H9 (cell line): Measurements from ENCODE around the gene JMJD7. TPM values are rescaled to one million over a fixed set of nuclear protein-coding genes. Genes with fewer than 3 reads are reported as not detected.
A peak's percentile ranks its signal among the peaks of the same experiment; 100 is the strongest.

Source experiments
- DNase-seq: peaks from one replicate; pipeline ENCODE4 v3.0.0-alpha.2; 2017
- H2AFZ ChIP-seq: one replicate; pipeline ENCODE4 v1.6.1; 2013; ENCODE audit warnings: mild to moderate bottlenecking, low read length, control low read depth, moderate library complexity
- H2AK5ac ChIP-seq: 2 replicates; pipeline ENCODE4 v1.6.1; 2013; ENCODE audit warnings: low read length, control low read depth, mixed read lengths; ENCODE audit not compliant: insufficient read length
- H2BK120ac ChIP-seq: one replicate; pipeline ENCODE4 v1.6.1; 2013; ENCODE audit warnings: low read depth, mild to moderate bottlenecking, low read length, control low read depth, inconsistent platforms; ENCODE audit not compliant: poor library complexity, severe bottlenecking
- H2BK12ac ChIP-seq: 2 replicates; pipeline ENCODE4 v1.6.1; 2013; ENCODE audit warnings: low read length, control low read depth, mixed read lengths, low read depth; ENCODE audit not compliant: insufficient read length
- H2BK15ac ChIP-seq: 2 replicates; pipeline ENCODE4 v1.6.1; 2013; ENCODE audit warnings: low read depth, low read length, control low read depth
- H2BK20ac ChIP-seq: one replicate; pipeline ENCODE4 v1.6.1; 2013; ENCODE audit warnings: low read depth, mild to moderate bottlenecking, low read length, control low read depth, inconsistent platforms; ENCODE audit not compliant: poor library complexity, severe bottlenecking
- H2BK5ac ChIP-seq: 2 replicates; pipeline ENCODE4 v1.6.1; 2013; ENCODE audit warnings: low read length, control low read depth, mixed read lengths; ENCODE audit not compliant: insufficient read length
- H3K14ac ChIP-seq: 2 replicates; pipeline ENCODE4 v1.6.1; 2013; ENCODE audit warnings: low read length, control low read depth; ENCODE audit not compliant: insufficient read depth
- H3K18ac ChIP-seq: 2 replicates; pipeline ENCODE4 v1.6.1; 2013; ENCODE audit warnings: low read depth, mild to moderate bottlenecking, mixed read lengths, low read length, control low read depth; ENCODE audit not compliant: insufficient read length
- H3K23ac ChIP-seq: 2 replicates; pipeline ENCODE4 v1.6.1; 2013; ENCODE audit warnings: low read length, control low read depth, mixed read lengths, low read depth; ENCODE audit not compliant: insufficient read length
- H3K23me2 ChIP-seq: 2 replicates; pipeline ENCODE4 v1.6.1; 2013; ENCODE audit warnings: low read depth, mild to moderate bottlenecking, mixed read lengths, low read length, control low read depth; ENCODE audit not compliant: insufficient read length, poor library complexity, severe bottlenecking
- H3K27ac ChIP-seq: 2 replicates; pipeline ENCODE4 v1.5.1; 2013; ENCODE audit warnings: low read length, control low read depth, mixed read lengths, low read depth; ENCODE audit not compliant: insufficient read length
- H3K27me3 ChIP-seq: 2 replicates; pipeline ENCODE4 v1.6.1; 2013; ENCODE audit warnings: low read length, control low read depth, inconsistent platforms; ENCODE audit not compliant: insufficient read depth
- H3K4ac ChIP-seq: 2 replicates; pipeline ENCODE4 v1.6.1; 2013; ENCODE audit warnings: low read depth, mild to moderate bottlenecking, control low read depth, inconsistent platforms, low read length, moderate library complexity
- H3K4me1 ChIP-seq: 2 replicates; pipeline ENCODE4 v1.6.1; 2013; ENCODE audit warnings: low read length, control low read depth, inconsistent platforms; ENCODE audit not compliant: insufficient read depth
- H3K4me2 ChIP-seq: 2 replicates; pipeline ENCODE4 v1.6.1; 2013; ENCODE audit warnings: low read length, control low read depth, mixed read lengths; ENCODE audit not compliant: insufficient read length, insufficient read depth
- H3K56ac ChIP-seq: 2 replicates; pipeline ENCODE4 v1.6.1; 2013; ENCODE audit warnings: low read depth, mild to moderate bottlenecking, mixed read lengths, low read length, control low read depth; ENCODE audit not compliant: insufficient read length
- H3K79me1 ChIP-seq: 2 replicates; pipeline ENCODE4 v1.6.1; 2013; ENCODE audit warnings: low read depth, mild to moderate bottlenecking, moderate library complexity, low read length, control low read depth, inconsistent platforms; ENCODE audit not compliant: insufficient read depth, poor library complexity, severe bottlenecking
- H3K79me2 ChIP-seq: 2 replicates; pipeline ENCODE4 v1.6.1; 2013; ENCODE audit warnings: low read length, control low read depth, inconsistent platforms; ENCODE audit not compliant: insufficient read depth
- H3K9ac ChIP-seq: 2 replicates; pipeline ENCODE4 v1.6.1; 2013; ENCODE audit warnings: low read length, control low read depth, mixed read lengths; ENCODE audit not compliant: insufficient read length; ENCODE audit errors: extremely low read depth
- H3K9me3 ChIP-seq: one replicate; pipeline ENCODE4 v1.6.1; 2013; ENCODE audit warnings: low read depth, low read length, inconsistent platforms; ENCODE audit not compliant: control insufficient read depth
- H3T11ph ChIP-seq: one replicate; pipeline ENCODE4 v1.6.1; 2013; ENCODE audit warnings: mild to moderate bottlenecking, low read length, control low read depth, inconsistent platforms
- H4K20me1 ChIP-seq: one replicate; pipeline ENCODE4 v1.6.1; 2013; ENCODE audit not compliant: control insufficient read depth, insufficient read length, insufficient read depth
- H4K5ac ChIP-seq: 2 replicates; pipeline ENCODE4 v1.6.1; 2013; ENCODE audit warnings: low read depth, mild to moderate bottlenecking, mixed read lengths, low read length, control low read depth; ENCODE audit not compliant: insufficient read length
- H4K8ac ChIP-seq: replicated peaks from 2 replicates; pipeline ENCODE4 v1.6.1; 2013; ENCODE audit warnings: low read length, control low read depth, mixed read lengths, low read depth; ENCODE audit not compliant: insufficient read length
- H4K91ac ChIP-seq: 2 replicates; pipeline ENCODE4 v1.6.1; 2013; ENCODE audit warnings: low read depth, mild to moderate bottlenecking, moderate library complexity, mixed read lengths, low read length, control low read depth; ENCODE audit not compliant: insufficient read length
- H3K27ac Mint-ChIP-seq, 3 experiments: 2 replicates in 2 of 3; 3 replicates in 1 of 3; pipeline ENCODE4 v1.8.0; 2020 to 2021; ENCODE audit warnings: mixed read lengths in 3 of 3, mild to moderate bottlenecking in 1 of 3, moderate library complexity in 1 of 3
- H3K27me3 Mint-ChIP-seq: 2 replicates; pipeline ENCODE4 v1.8.0; 2021; ENCODE audit warnings: low read depth, mild to moderate bottlenecking, moderate library complexity, mixed read lengths
- H3K36me3 Mint-ChIP-seq, 3 experiments: 2 replicates in 2 of 3; 3 replicates in 1 of 3; pipeline ENCODE4 v1.8.0; 2020 to 2021; ENCODE audit warnings: low read depth in 3 of 3, mixed read lengths in 3 of 3; ENCODE audit not compliant: insufficient read depth in 1 of 3
- H3K4me1 Mint-ChIP-seq, 2 experiments: 2 replicates each; pipeline ENCODE4 v1.8.0; 2020; ENCODE audit warnings: mixed read lengths in 2 of 2
- H3K4me3 Mint-ChIP-seq, 2 experiments: 2 replicates in 1 of 2; 3 replicates in 1 of 2; pipeline ENCODE4 v1.8.0; 2020 to 2021; ENCODE audit warnings: mild to moderate bottlenecking in 2 of 2, mixed read lengths in 2 of 2, moderate library complexity in 1 of 2
- H3K9me3 Mint-ChIP-seq, 2 experiments: 2 replicates in 1 of 2; 3 replicates in 1 of 2; pipeline ENCODE4 v1.8.0; 2020; ENCODE audit warnings: mild to moderate bottlenecking in 2 of 2, mixed read lengths in 2 of 2, moderate library complexity in 1 of 2
- WGBS: extraction: QIAGEN DNeasy Blood & Tissue Kit; methylation state at CpG from one replicate; pipeline ENCODE4 v1.1.7; 2013; ENCODE audit warnings: missing lambda C conversion rate, low lambda C conversion rate, mixed read lengths; ENCODE audit not compliant: insufficient read length; ENCODE audit errors: extremely low coverage; 5-methylcytosine and 5-hydroxymethylcytosine counted together
- total RNA-seq: library from RNA; stranded (reverse); gene quantifications from 2 replicates; pipeline ENCODE4 v1.2.1, GENCODE V29; 2021
- TF ChIP-seq, protein P1 (sequence below): fragments of 200-600 bp; sonication (generic); conservative IDR thresholded peaks from 3 replicates; pipeline ENCODE4 v1.8.0; 2021; ENCODE audit warnings: antibody characterized with exemption, mild to moderate bottlenecking

Gene JMJD7
- total RNA-seq, 1 experiment from 2014 or later, result 13.3 TPM

DNA sequence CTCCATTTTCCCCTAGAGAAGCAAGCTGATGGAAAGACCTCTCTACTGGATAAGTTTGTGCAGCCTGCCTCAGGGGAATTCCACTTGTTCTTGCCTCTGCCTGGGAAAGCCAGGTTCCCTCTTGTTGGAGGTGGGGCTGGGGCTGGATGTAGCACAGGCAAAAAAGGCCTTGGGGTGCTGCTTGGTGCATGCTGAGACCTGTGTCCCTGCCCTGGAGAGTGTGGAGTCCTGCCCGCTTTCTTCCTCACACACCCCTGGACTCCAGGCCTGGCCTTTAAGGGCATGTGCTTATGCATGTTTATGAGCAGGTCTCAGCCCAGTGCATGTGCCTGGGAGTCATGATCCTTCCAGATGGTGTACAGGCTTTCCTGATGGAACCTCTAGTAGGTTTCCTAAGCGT, 23.5 kb upstream of the JMJD7 start:
- H3K14ac ChIP-seq, result no peak overlapping the region; the same call in 1 of the 2 replicates
- no peaks in the 10 kb centered on the region for H4K20me1 ChIP-seq
- no peak overlapping the region for H4K5ac ChIP-seq
- no peak for DNase-seq
- no peaks in the 10 kb centered on the region for H3K23me2 ChIP-seq
- H3K9me3 Mint-ChIP-seq, result no peaks in the 10 kb centered on the region; a peak in 1 of 5 replicates
- H3K4me1 ChIP-seq, result no peaks in the 10 kb centered on the region
- H2BK20ac ChIP-seq, result no peak overlapping the region
- H2BK15ac ChIP-seq, result no peak overlapping the region
- no peak overlapping the region for H2BK5ac ChIP-seq
- H3K4me3 Mint-ChIP-seq, result no peak overlapping the region
- H2AK5ac ChIP-seq, result no peak overlapping the region
- H3T11ph ChIP-seq, result no peak overlapping the region
- H3K79me2 ChIP-seq, result no peaks in the 10 kb centered on the region
- no peak overlapping the region for H3K4ac ChIP-seq
- no peak overlapping the region for H3K23ac ChIP-seq
- H4K91ac ChIP-seq, result no peak overlapping the region
- H4K8ac ChIP-seq, result no peak overlapping the region
- H3K4me1 Mint-ChIP-seq, result peaks cover 0 to 16% of the 10 kb centered on the region in 2 experiments; a peak in 3 of 4 replicates
- no peak overlapping the region for H3K4me2 ChIP-seq
- no peak overlapping the region for H3K18ac ChIP-seq
- H3K27ac Mint-ChIP-seq, result peak overlapping the region in 1 of 3 experiments; percentile 92; a peak in 2 of 7 replicates
- no peaks in the 10 kb centered on the region for H3K9me3 ChIP-seq
- no peak overlapping the region for H2BK12ac ChIP-seq
- no peak overlapping the region for H3K9ac ChIP-seq
- TF ChIP-seq, protein P1, sequence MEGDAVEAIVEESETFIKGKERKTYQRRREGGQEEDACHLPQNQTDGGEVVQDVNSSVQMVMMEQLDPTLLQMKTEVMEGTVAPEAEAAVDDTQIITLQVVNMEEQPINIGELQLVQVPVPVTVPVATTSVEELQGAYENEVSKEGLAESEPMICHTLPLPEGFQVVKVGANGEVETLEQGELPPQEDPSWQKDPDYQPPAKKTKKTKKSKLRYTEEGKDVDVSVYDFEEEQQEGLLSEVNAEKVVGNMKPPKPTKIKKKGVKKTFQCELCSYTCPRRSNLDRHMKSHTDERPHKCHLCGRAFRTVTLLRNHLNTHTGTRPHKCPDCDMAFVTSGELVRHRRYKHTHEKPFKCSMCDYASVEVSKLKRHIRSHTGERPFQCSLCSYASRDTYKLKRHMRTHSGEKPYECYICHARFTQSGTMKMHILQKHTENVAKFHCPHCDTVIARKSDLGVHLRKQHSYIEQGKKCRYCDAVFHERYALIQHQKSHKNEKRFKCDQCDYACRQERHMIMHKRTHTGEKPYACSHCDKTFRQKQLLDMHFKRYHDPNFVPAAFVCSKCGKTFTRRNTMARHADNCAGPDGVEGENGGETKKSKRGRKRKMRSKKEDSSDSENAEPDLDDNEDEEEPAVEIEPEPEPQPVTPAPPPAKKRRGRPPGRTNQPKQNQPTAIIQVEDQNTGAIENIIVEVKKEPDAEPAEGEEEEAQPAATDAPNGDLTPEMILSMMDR, result no peak
- H3K27ac ChIP-seq, result no peak overlapping the region
- no peaks in the 10 kb centered on the region for H3K79me1 ChIP-seq
- H3K36me3 Mint-ChIP-seq, result peaks cover 0 to 5% (median 2%) of the 10 kb centered on the region in 3 experiments; a peak in 4 of 7 replicates
- H3K27me3 Mint-ChIP-seq, result no peaks in the 10 kb centered on the region
- no peak overlapping the region for H2AFZ ChIP-seq
- no CpG with 5 or more reads among the region's 2 CpGs for WGBS
- H3K56ac ChIP-seq, result no peak overlapping the region
- H2BK120ac ChIP-seq, result no peak overlapping the region
- H3K27me3 ChIP-seq, result no peaks in the 10 kb centered on the region
